Measurements from ENCODE around the gene PDGFA.

- no peak for TF ChIP-seq CTCF (IDR thresholded peaks at IDR 0.05)
- no peak for TF ChIP-seq POLR2A (IDR thresholded peaks at IDR 0.05)
Measured at GRCh38 chr7:495326-495725, 24.3 kb downstream of the PDGFA start.
